ENCODE measurements around the gene INPP5A.
"Not testable (repeated sequence)": the region's sequence is repeated elsewhere in the genome, so short reads cannot be mapped to it uniquely, and the experiment has no call there.

The INPP5A gene

DNA sequence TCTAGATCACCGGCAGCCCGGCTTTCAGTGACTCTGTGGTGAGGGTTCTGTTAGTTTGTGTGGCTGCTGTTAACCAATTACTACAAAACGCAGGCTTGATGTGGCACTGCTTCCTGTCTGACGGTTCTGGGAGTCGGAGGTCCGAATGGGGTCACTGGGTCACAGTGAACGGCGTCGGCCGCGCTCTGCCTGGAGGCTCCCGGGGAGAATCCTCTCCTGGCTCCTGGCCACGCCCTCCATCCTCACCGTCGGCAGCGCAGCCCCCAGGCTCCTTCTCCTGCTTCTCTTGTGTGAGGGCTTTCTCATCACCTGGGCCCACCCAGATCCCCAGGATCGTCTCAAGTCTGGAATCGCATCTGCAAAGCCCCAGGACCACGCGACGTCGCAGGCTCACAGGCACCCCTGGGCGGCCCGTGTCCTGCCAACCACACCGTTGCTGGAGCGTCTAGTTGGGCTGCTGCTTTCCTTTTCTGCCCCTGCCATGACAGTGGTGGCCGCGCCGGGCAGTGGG lies 280.2 kb downstream of the INPP5A start:
- no peak overlapping the region for H3K4me3 ChIP-seq (ENCODE audit: low read depth, low read length)
- CTCF ChIA-PET, result no interaction called here
- no peak for DNase-seq (ENCODE audit: low read depth, low spot score)
- TF ChIP-seq, protein P1, sequence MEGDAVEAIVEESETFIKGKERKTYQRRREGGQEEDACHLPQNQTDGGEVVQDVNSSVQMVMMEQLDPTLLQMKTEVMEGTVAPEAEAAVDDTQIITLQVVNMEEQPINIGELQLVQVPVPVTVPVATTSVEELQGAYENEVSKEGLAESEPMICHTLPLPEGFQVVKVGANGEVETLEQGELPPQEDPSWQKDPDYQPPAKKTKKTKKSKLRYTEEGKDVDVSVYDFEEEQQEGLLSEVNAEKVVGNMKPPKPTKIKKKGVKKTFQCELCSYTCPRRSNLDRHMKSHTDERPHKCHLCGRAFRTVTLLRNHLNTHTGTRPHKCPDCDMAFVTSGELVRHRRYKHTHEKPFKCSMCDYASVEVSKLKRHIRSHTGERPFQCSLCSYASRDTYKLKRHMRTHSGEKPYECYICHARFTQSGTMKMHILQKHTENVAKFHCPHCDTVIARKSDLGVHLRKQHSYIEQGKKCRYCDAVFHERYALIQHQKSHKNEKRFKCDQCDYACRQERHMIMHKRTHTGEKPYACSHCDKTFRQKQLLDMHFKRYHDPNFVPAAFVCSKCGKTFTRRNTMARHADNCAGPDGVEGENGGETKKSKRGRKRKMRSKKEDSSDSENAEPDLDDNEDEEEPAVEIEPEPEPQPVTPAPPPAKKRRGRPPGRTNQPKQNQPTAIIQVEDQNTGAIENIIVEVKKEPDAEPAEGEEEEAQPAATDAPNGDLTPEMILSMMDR (IDR thresholded peaks at IDR 0.05; ENCODE audit: insufficient read depth, low read length, missing control alignments), result no peak
- POLR2A ChIA-PET, result no interaction called here

DNA sequence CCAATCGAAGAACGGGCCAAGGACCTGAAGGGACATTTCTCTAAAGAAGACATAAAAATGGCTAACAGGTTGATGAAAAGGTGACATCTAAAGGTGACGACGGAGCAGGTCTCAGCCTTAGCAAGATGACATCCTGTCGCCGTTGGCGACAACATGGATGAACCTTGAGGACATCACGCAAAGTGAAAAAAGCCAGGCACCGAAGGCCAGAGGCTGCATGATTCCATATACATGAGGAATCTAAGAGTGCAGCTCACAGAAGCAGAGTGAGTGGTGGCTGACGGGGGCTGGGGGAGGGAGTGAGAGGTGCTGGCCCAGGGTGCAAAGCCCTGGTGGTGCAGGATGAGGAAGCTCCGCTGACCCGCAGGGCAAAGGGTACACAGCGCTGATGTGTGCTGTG lies 282.5 kb downstream of the INPP5A start:
- TF ChIP-seq, protein P1 (IDR thresholded peaks at IDR 0.05; ENCODE audit: insufficient read depth, low read length, missing control alignments), result no peak
- ChIA-PET CTCF (no interaction called here), POLR2A (no interaction called here)

GRCh38 chr10:132825783-132826523 lies 288.4 kb downstream of the INPP5A start:
- CTCF ChIA-PET; POLR2A ChIA-PET; DNase-seq (ENCODE audit: low read depth, low spot score); H3K4me3 ChIP-seq (ENCODE audit: low read depth, low read length): not testable (repeated sequence)

More for the DNA sequence above, 282.5 kb downstream of the INPP5A start:
- no peak overlapping the region for H3K4me3 ChIP-seq (ENCODE audit: low read depth, low read length)
- no peak for DNase-seq (ENCODE audit: low read depth, low spot score)

DNA sequence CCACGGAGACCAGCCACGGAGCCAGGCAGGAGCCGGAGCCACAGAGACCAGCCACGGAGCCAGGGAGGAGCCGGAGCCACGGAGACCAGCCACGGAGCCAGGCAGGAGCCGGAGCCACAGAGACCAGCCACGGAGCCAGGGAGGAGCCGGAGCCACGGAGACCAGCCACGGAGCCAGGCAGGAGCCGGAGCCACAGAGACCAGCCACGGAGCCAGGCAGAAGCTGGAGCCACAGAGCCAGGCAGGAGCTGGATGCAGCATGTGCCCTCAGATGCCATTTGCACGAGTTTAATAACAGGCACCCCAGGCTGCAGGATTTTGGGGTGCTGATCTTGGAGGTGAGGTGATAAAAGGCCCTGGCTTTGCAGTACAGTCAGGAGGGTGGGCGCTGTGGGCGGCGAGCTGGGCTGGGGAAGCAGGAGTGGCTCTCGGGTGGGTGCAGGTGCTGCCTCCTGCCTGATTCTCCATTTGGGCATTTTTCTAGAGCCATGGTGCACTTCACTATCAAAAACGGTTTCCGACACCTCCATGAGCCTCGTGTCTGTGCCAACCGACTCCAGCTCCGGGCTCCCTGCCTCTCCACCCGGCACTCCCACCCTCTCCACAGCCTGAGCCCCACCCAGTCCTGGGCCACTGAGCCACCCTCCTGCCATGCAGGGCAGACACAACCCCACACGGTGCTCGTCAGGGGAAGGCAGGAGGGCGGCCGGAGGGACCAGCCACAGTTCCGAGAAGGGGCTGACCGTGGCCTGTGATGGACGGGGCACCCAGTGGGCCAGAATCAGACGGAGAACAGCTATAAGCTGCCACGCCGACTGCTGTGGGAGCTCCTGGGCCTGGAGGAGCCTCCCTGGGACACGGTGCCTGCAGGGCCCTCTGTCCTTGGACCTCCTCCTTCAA lies 289.2 kb downstream of the INPP5A start:
- TF ChIP-seq, protein P1 (IDR thresholded peaks at IDR 0.05; ENCODE audit: insufficient read depth, low read length, missing control alignments), result no peak
- DNase-seq (ENCODE audit: low read depth, low spot score), result no peak
- ChIA-PET CTCF (no interaction called here), POLR2A (no interaction called here)
- no peak overlapping the region for H3K4me3 ChIP-seq (ENCODE audit: low read depth, low read length)

- DNase-seq (ENCODE audit: low read depth, low spot score), result no peak
- TF ChIP-seq, protein P1 (IDR thresholded peaks at IDR 0.05; ENCODE audit: insufficient read depth, low read length, missing control alignments), result no peak
- POLR2A ChIA-PET, result no interaction called here
- CTCF ChIA-PET, result no interaction called here
- no peak overlapping the region for H3K4me3 ChIP-seq (ENCODE audit: low read depth, low read length)
Measured at GRCh38 chr10:132827423-132827789, 289.8 kb downstream of the INPP5A start.

- POLR2A ChIA-PET, result no interaction called here
- TF ChIP-seq, protein P1 (IDR thresholded peaks at IDR 0.05; ENCODE audit: insufficient read depth, low read length, missing control alignments), result no peak
Measured at GRCh38 chr10:132827861-132828539, 290.4 kb downstream of the INPP5A start.

More at GRCh38 chr10:132827861-132828539, 290.4 kb downstream of the INPP5A start:
- DNase-seq (ENCODE audit: low read depth, low spot score), result no peak
- no peak overlapping the region for H3K4me3 ChIP-seq (ENCODE audit: low read depth, low read length)
- CTCF ChIA-PET, result no interaction called here
